B cell (primary cell): ENCODE data around the gene MICU2. TPM values are rescaled to one million over a fixed set of nuclear protein-coding genes. Genes with fewer than 3 reads are reported as not detected.
A peak's percentile ranks its signal among the peaks of the same experiment; 100 is the strongest.

Experiments used
- ATAC-seq: fragments of 200-7000 bp; cut with Tn5 transposase; one replicate; pipeline ENCODE4 v1.10.0; 2021; ENCODE audit warnings: low read depth, mild to moderate bottlenecking, moderate number of reproducible peaks, moderate library complexity
- CTCF ChIA-PET: fragments of 350-600 bp; sonication (Branson Sonifier 250); formaldehyde crosslinking; loops from one replicate; lab custom pipeline; 2021; ENCODE audit warnings: antibody characterized with exemption, inconsistent platforms; lab: Charles Lee
- POLR2A ChIA-PET: fragments of 350-600 bp; sonication (Branson Sonifier 250); formaldehyde crosslinking; loops from one replicate; lab custom pipeline; 2021; ENCODE audit warnings: antibody characterized with exemption; lab: Charles Lee
- DNase-seq: peaks from one replicate; pipeline ENCODE4 v3.0.0; 2013
- H2AFZ ChIP-seq: 2 replicates; pipeline ENCODE4 v1.6.1; 2012; ENCODE audit warnings: mild to moderate bottlenecking, low read depth, low read length; ENCODE audit not compliant: insufficient read depth, poor library complexity, severe bottlenecking
- H3K27ac ChIP-seq, 2 donors: 1 replicate in 1 of 2; 2 replicates in 1 of 2; pipeline ENCODE4 v1.5.1; 2012 to 2013; ENCODE audit warnings: low read length in 2 of 2, mild to moderate bottlenecking in 2 of 2, moderate library complexity in 1 of 2
- H3K27me3 ChIP-seq, 4 experiments: fragments of 200-600 bp in 1 of 4; sonication (generic) in 1 of 4; replicated peaks in 1 of 4; 1 replicate in 2 of 4; 2 replicates in 2 of 4; pipeline versions ENCODE4 v1.6.1 to v1.7.0; 2013 to 2016; ENCODE audit warnings: low read length in 3 of 4, mild to moderate bottlenecking in 2 of 4, mixed read lengths in 1 of 4, moderate library complexity in 1 of 4; ENCODE audit not compliant: insufficient read depth in 4 of 4, control insufficient read depth in 3 of 4; ENCODE audit errors: control extremely low read depth in 1 of 4
- H3K36me3 ChIP-seq, 2 experiments: replicated peaks in 1 of 2; 1 replicate in 1 of 2; 2 replicates in 1 of 2; pipeline versions ENCODE4 v1.6.1 to v1.7.1; 2013; ENCODE audit warnings: low read length in 1 of 2; ENCODE audit not compliant: insufficient read depth in 2 of 2, control insufficient read depth in 1 of 2; ENCODE audit errors: control extremely low read depth in 1 of 2, extremely low read depth in 1 of 2
- H3K4me1 ChIP-seq, 2 donors: fragments of 200-600 bp in 1 of 2; sonication (generic) in 1 of 2; 1 replicate in 1 of 2; 2 replicates in 1 of 2; pipeline versions ENCODE4 v1.5.1 to v1.6.1; 2013 to 2017; ENCODE audit warnings: low read length in 2 of 2; ENCODE audit not compliant: control insufficient read depth in 2 of 2, insufficient read depth in 2 of 2
- H3K4me2 ChIP-seq: replicated peaks from 2 replicates; pipeline ENCODE3; 2012; ENCODE audit warnings: mild to moderate bottlenecking, low read depth, low read length; ENCODE audit not compliant: poor library complexity, severe bottlenecking
- H3K4me3 ChIP-seq, 5 experiments: fragments of 200-600 bp in 1 of 5; sonication (generic) in 1 of 5; 1 replicate in 3 of 5; 2 replicates in 2 of 5; pipeline versions ENCODE4 v1.5.1 to v1.7.0; 2011 to 2016; ENCODE audit warnings: low read length in 4 of 5, mild to moderate bottlenecking in 4 of 5, low read depth in 2 of 5, control low read depth in 1 of 5, moderate library complexity in 1 of 5; ENCODE audit not compliant: insufficient read depth in 1 of 5; ENCODE audit errors: control extremely low read depth in 1 of 5, extremely low read depth in 1 of 5
- H3K79me2 ChIP-seq: fragments of 200-600 bp; sonication (generic); one replicate; pipeline ENCODE4 v1.6.0; 2016; ENCODE audit warnings: low read length; ENCODE audit not compliant: control insufficient read depth, insufficient read depth
- H3K9ac ChIP-seq: fragments of 200-600 bp; sonication (generic); 2 replicates; pipeline ENCODE4 v1.6.1; 2017; ENCODE audit warnings: mild to moderate bottlenecking, low read length, moderate library complexity
- H3K9me3 ChIP-seq, 3 donors: one replicate each; pipeline versions ENCODE4 v1.6.1 to v1.7.1; 2013; ENCODE audit warnings: low read length in 2 of 3; ENCODE audit not compliant: control insufficient read depth in 2 of 3, insufficient read depth in 1 of 3; ENCODE audit errors: control extremely low read depth in 1 of 3
- H4K20me1 ChIP-seq: 2 replicates; pipeline ENCODE4 v1.6.0; 2012; ENCODE audit warnings: mild to moderate bottlenecking, low read length; ENCODE audit not compliant: insufficient read depth, control insufficient read depth, poor library complexity, severe bottlenecking
- H3K27ac Mint-ChIP-seq: one replicate; pipeline ENCODE4 v1.8.0; 2021; ENCODE audit warnings: mixed read lengths
- H3K27me3 Mint-ChIP-seq: one replicate; pipeline ENCODE4 v1.8.0; 2021; ENCODE audit warnings: mixed read lengths
- H3K4me1 Mint-ChIP-seq: one replicate; pipeline ENCODE4 v1.8.0; 2021; ENCODE audit warnings: mixed read lengths
- H3K4me3 Mint-ChIP-seq: one replicate; pipeline ENCODE4 v1.8.0; 2021; ENCODE audit warnings: mixed read lengths
- H3K9me3 Mint-ChIP-seq: one replicate; pipeline ENCODE4 v1.8.0; 2022; ENCODE audit warnings: mixed read lengths; ENCODE audit not compliant: insufficient read depth
- CTCF ChIP-seq: fragments of 200-600 bp; IDR thresholded peaks from one replicate; pipeline ENCODE4 v1.8.0; 2022; ENCODE audit warnings: antibody characterized with exemption, mild to moderate bottlenecking
- EZH2 ChIP-seq: IDR thresholded peaks from 2 replicates; pipeline ENCODE4 v1.6.1; 2012; ENCODE audit warnings: borderline replicate concordance, low read depth, mild to moderate bottlenecking, moderate library complexity, low read length; ENCODE audit not compliant: insufficient read depth, poor library complexity, severe bottlenecking
- WGBS: methylation state at CpG from one replicate; pipeline ENCODE4 v1.1.5; 2013; ENCODE audit warnings: missing lambda C conversion rate; ENCODE audit not compliant: insufficient coverage; 5-methylcytosine and 5-hydroxymethylcytosine counted together
- intact Hi-C: fragments of 100-400 bp; cut with micrococcal nuclease; formaldehyde crosslinking; loops from one replicate; pipeline ENCODE4 v1.10.0; 2022
- polyA plus RNA-seq: library from polyadenylated mRNA; depleted of rRNA; stranded (reverse); fragments of >200 nt; gene quantifications from 2 replicates; pipeline ENCODE4 v1.2.3, GENCODE V29; 2012
- total RNA-seq, 2 donors: library from RNA; stranded (reverse); fragments of 120-200 nt in 1 of 2; gene quantifications; 1 replicate in 1 of 2; 2 replicates in 1 of 2; pipeline versions ENCODE4 v1.2.3 to v1.2.4, GENCODE V29; 2013 to 2022

MICU2 gene
- total and polyA plus RNA-seq, 2 donors (not counting 1 experiment from before 2014, with no cell fraction given): 52.2 to 56.7 TPM

DNA sequence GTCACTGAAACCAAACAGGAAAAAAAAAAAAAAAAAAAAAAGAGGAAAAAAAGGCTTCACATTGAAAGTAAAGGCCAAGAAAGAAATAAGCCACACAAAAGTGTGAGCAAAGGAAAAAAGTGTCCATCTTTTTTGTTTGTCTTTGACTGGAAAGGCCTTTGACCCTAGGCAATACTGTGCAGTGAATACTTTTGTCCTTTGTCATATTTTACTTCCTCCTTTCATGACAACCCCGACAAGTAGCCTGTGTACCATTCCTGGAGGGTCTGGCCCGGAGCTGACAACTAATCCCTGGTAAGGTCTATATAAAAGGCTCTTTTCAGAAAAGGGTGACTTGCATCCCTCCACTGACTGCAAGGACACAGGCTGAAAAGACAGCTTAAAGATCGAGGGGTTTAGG is 12.9 kb upstream of the MICU2 start:
- Histone ChIP-seq H3K27me3 (peaks cover 0 to 6% (median 0%) of the 10 kb centered on the region in 4 experiments), H3K4me2 (peak overlapping the region; percentile 46), H3K4me3 (no peak overlapping the region), H3K9me3 (no peaks in the 10 kb centered on the region), H3K4me1 (peaks cover 3 to 8% of the 10 kb centered on the region in 2 donors), H3K36me3 (no peaks in the 10 kb centered on the region), H3K27ac (no peak overlapping the region), H3K79me2 (no peaks in the 10 kb centered on the region), H3K9ac (peak overlapping the region; percentile 23), H2AFZ (no peak overlapping the region), H4K20me1 (no peaks in the 10 kb centered on the region)
- Mint-ChIP-seq H3K4me3 (no peak overlapping the region), H3K4me1 (no peaks in the 10 kb centered on the region), H3K27me3 (peaks cover 53% of the 10 kb centered on the region), H3K9me3 (no peaks in the 10 kb centered on the region), H3K27ac (no peak overlapping the region)
- 86% methylated on average over 2 of the region's 3 CpGs for WGBS
- CTCF ChIA-PET: interaction anchor here (0.7 to 1.9 kb wide), 2 partner anchors 21 to 140 kb away, joined by 3 to 5 read pairs; no protein-coding TSS in a partner anchor
- ATAC-seq: no peak
- TF ChIP-seq EZH2: no peak
- no peak for TF ChIP-seq CTCF
- POLR2A ChIA-PET: no interaction called here
- DNase-seq: no peak
- intact Hi-C loops: no loop called here

DNA sequence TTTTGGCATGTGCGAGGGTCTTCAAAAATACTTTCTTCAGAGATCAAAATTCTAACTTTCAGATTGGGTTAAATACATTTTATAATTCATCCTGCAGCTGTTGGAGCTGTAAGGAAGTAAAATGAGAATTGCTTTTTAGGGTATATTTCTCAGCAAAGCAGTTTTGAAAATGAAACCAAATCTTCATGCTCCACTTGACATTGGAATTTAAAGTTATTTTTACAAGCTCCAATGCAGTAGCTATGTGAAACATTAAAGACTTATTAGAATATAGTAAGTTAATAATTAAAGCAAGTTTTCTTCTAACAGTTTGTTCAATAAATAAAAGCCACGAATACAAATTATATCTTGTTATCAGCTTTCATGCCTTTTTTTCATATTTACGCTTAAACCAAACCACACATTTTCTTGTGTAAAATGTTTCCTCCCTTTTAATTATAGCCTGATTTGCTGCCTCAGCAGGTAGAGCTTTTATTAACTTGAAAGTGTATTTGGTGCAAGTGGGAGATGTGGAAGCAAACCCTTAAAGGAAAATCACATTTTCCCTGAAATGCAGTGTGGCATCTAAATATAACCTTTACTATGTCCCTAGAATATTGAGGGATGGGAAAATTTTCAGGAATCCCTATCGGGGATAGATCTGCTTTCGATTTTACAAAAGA is 12.4 kb upstream of the MICU2 start:
- no peaks in the 10 kb centered on the region for H3K9me3 Mint-ChIP-seq
- ChIA-PET CTCF (interaction anchor here (0.7 to 1.9 kb wide), 2 partner anchors 22 to 51 kb away, joined by 3 to 5 read pairs; no protein-coding TSS in a partner anchor), POLR2A (no interaction called here)
- no peaks in the 10 kb centered on the region for H3K4me1 Mint-ChIP-seq
- peaks cover 3 to 8% of the 10 kb centered on the region in 2 donors for H3K4me1 ChIP-seq
- DNase-seq: no peak
- peaks cover 0 to 2% (median 0%) of the 10 kb centered on the region in 3 donors for H3K9me3 ChIP-seq
- H3K4me3 Mint-ChIP-seq: no peak overlapping the region
- H3K36me3 ChIP-seq: no peaks in the 10 kb centered on the region
- H3K27me3 ChIP-seq: peaks cover 0 to 11% (median 0%) of the 10 kb centered on the region in 4 experiments
- peak overlapping the region; percentile 23 for H3K9ac ChIP-seq
- WGBS: no CpG with 5 or more reads among the region's 5 CpGs
- intact Hi-C loops: no loop called here
- H3K4me3 ChIP-seq: no peak overlapping the region
- H3K27ac ChIP-seq: no peak overlapping the region
- no peak overlapping the region for H2AFZ ChIP-seq
- peaks cover 50% of the 10 kb centered on the region for H3K27me3 Mint-ChIP-seq
- no peaks in the 10 kb centered on the region for H4K20me1 ChIP-seq
- H3K27ac Mint-ChIP-seq: no peak overlapping the region
- H3K79me2 ChIP-seq: no peaks in the 10 kb centered on the region
- no peak for ATAC-seq
- TF ChIP-seq EZH2: no peak
- TF ChIP-seq CTCF: no peak
- H3K4me2 ChIP-seq: peak overlapping the region; percentile 46
